Panc1 (cell line): ENCODE results near the gene CPAMD8. TPM values are rescaled to one million over a fixed set of nuclear protein-coding genes. Genes with fewer than 3 reads are reported as not detected.

Experiments
- ATAC-seq: fragments of 200-7000 bp; cut with Tn5 transposase; 2 replicates; pipeline ENCODE4 v1.9.1; 2020; ENCODE audit warnings: mild to moderate bottlenecking, moderate library complexity
- BruUV-seq: library from RNA; stranded (reverse); fragments of 400-500 nt; replicated peaks from 2 replicates; lab custom pipeline; 2021; lab: Mats Ljungman, UMichigan
- CTCF ChIA-PET: fragments of 300-600 bp; sonication (Branson Sonifier 250); formaldehyde crosslinking; loops from one replicate; lab custom pipeline; 2022; ENCODE audit warnings: antibody characterized with exemption; lab: Charles Lee
- POLR2A ChIA-PET: fragments of 300-600 bp; sonication (Branson Sonifier 250); formaldehyde crosslinking; loops from one replicate; lab custom pipeline; 2022; ENCODE audit warnings: antibody characterized with exemption; lab: Charles Lee
- DNase-seq: peaks from one replicate; pipeline ENCODE4 v3.0.0-alpha.2; 2010; ENCODE audit warnings: low read depth, low spot score
- H3K27ac ChIP-seq: 2 replicates; pipeline ENCODE4 v1.5.1; 2011; ENCODE audit warnings: mild to moderate bottlenecking, low read length, inconsistent platforms
- H3K27me3 ChIP-seq: fragments of 200-500 bp; sonication (Bioruptor generic); 2 replicates; pipeline ENCODE4 v1.6.0; 2014; ENCODE audit warnings: low read length, inconsistent platforms; ENCODE audit not compliant: control insufficient read depth, insufficient read depth
- H3K36me3 ChIP-seq: fragments of 200-500 bp; sonication (Bioruptor generic); 2 replicates; pipeline ENCODE4 v1.5.1; 2014; ENCODE audit warnings: inconsistent platforms, mild to moderate bottlenecking, low read length, moderate library complexity; ENCODE audit not compliant: control insufficient read depth, insufficient read depth
- H3K4me1 ChIP-seq: 2 replicates; pipeline ENCODE4 v1.5.1; 2011; ENCODE audit warnings: inconsistent platforms, mild to moderate bottlenecking, low read length, moderate library complexity; ENCODE audit not compliant: control insufficient read depth, insufficient read depth
- H3K4me3 ChIP-seq, 2 experiments: 2 replicates each; pipeline ENCODE4 v1.5.1; 2011 to 2012; ENCODE audit warnings: low read depth in 2 of 2, low read length in 2 of 2, mild to moderate bottlenecking in 2 of 2, inconsistent platforms in 1 of 2, moderate library complexity in 1 of 2
- H3K9me3 ChIP-seq: fragments of 200-500 bp; sonication (Bioruptor generic); 2 replicates; pipeline ENCODE4 v1.5.1; 2014; ENCODE audit warnings: low read depth, mild to moderate bottlenecking, inconsistent platforms, low read length, moderate library complexity; ENCODE audit not compliant: control insufficient read depth, insufficient read depth
- CTCF ChIP-seq: fragments of 450-650 bp; IDR thresholded peaks from 2 replicates; pipeline ENCODE4 v1.5.1; 2017; ENCODE audit warnings: mild to moderate bottlenecking
- POLR2AphosphoS5 ChIP-seq: IDR thresholded peaks from 2 replicates; pipeline ENCODE4 v1.6.1; 2012; ENCODE audit warnings: mild to moderate bottlenecking, low read depth, low read length, moderate library complexity
- REST ChIP-seq, 2 experiments: IDR thresholded peaks; 2 replicates each; pipeline ENCODE4 v1.6.1; 2011 to 2012; ENCODE audit warnings: low read depth in 2 of 2, control low read depth in 1 of 2, low read length in 1 of 2, mild to moderate bottlenecking in 1 of 2, moderate library complexity in 1 of 2; ENCODE audit not compliant: insufficient read depth in 1 of 2
- SIN3A ChIP-seq: IDR thresholded peaks from 2 replicates; pipeline ENCODE4 v1.6.1; 2012; ENCODE audit warnings: low read depth, mild to moderate bottlenecking, low read length, moderate library complexity, borderline replicate concordance; ENCODE audit not compliant: insufficient read depth
- TCF7L2 ChIP-seq: IDR thresholded peaks from 2 replicates; pipeline ENCODE4 v1.6.1; 2011; ENCODE audit warnings: mild to moderate bottlenecking, low read depth, low read length, inconsistent platforms
- in situ Hi-C: cut with HindIII; loops from 2 replicates; pipeline ENCODE4 v1.10.0; 2016; ENCODE audit warnings: low sequenced_read_pairs, low pct_unique_long_range_greater_than_20kb
- intact Hi-C: fragments of 100-400 bp; cut with micrococcal nuclease; formaldehyde crosslinking; loops from one replicate; pipeline ENCODE4 v1.10.0; 2022; ENCODE audit not compliant: unreplicated experiment
- total RNA-seq: library from RNA; stranded (reverse); gene quantifications from one replicate; pipeline ENCODE4 v1.2.1, GENCODE V29; 2021; ENCODE audit not compliant: unreplicated experiment

The CPAMD8 gene
- total RNA-seq, 1 experiment from 2014 or later, result 2.0 TPM

- CTCF ChIA-PET, result no interaction called here
- intact Hi-C loops, result no loop called here
- Histone ChIP-seq H3K4me3 (no peak overlapping the region), H3K9me3 (0 out of 2 replicates have a peak, but pooled peaks cover 3% of the 10 kb centered on the region), H3K27ac (no peak overlapping the region), H3K27me3 (no peaks in the 10 kb centered on the region), H3K36me3 (no peaks in the 10 kb centered on the region), H3K4me1 (no peaks in the 10 kb centered on the region)
- TF ChIP-seq POLR2AphosphoS5, result no peak
- TF ChIP-seq REST (IDR thresholded peaks at IDR 0.05; ENCODE audit: insufficient read depth in 1 of 2, low read depth in 2 of 2, low read length in 1 of 2), result no peak
- no peak for TF ChIP-seq TCF7L2
- TF ChIP-seq SIN3A, result no peak
- TF ChIP-seq CTCF, result no peak
- no peak for DNase-seq
- no peak for ATAC-seq
- in situ Hi-C loops, result no loop called here
- BruUV-seq, result no TSS peak
- POLR2A ChIA-PET, result no interaction called here
Observed at GRCh38 chr19:16912780-16913179, 113.8 kb downstream of the CPAMD8 start.

GRCh38 chr19:16911046-16911445 lies 115.6 kb downstream of the CPAMD8 start:
- Histone ChIP-seq H3K27ac (no peak overlapping the region), H3K36me3 (no peaks in the 10 kb centered on the region), H3K4me3 (no peak overlapping the region), H3K27me3 (no peaks in the 10 kb centered on the region), H3K9me3 (0 out of 2 replicates have a peak, but pooled peaks cover 3% of the 10 kb centered on the region), H3K4me1 (no peaks in the 10 kb centered on the region)
- ATAC-seq (no peak), DNase-seq (no peak)
- TF ChIP-seq SIN3A (no peak), POLR2AphosphoS5 (no peak), TCF7L2 (no peak), CTCF (no peak), REST (IDR thresholded peaks at IDR 0.05; ENCODE audit: insufficient read depth in 1 of 2, low read depth in 2 of 2, low read length in 1 of 2) (no peak)
- CTCF ChIA-PET, result interaction anchor here (0.6 to 0.7 kb wide), 3 partner anchors 91 to 144 kb away, joined by 3 to 6 read pairs (median 3); no protein-coding TSS in a partner anchor
- BruUV-seq, result no TSS peak
- POLR2A ChIA-PET, result no interaction called here
- intact Hi-C loops, result no loop called here
- in situ Hi-C loops, result no loop called here
